NCI-H2107 treated with DMSO at 0.1 percent for 48 hours (cell line): ENCODE data around the gene ZNF10.

Source experiments
- DNase-seq: peaks from one replicate; lab custom pipeline; 2025; ENCODE audit not compliant: unreplicated experiment; lab: John Stamatoyannopoulos, UW

ZNF10 gene

DNA sequence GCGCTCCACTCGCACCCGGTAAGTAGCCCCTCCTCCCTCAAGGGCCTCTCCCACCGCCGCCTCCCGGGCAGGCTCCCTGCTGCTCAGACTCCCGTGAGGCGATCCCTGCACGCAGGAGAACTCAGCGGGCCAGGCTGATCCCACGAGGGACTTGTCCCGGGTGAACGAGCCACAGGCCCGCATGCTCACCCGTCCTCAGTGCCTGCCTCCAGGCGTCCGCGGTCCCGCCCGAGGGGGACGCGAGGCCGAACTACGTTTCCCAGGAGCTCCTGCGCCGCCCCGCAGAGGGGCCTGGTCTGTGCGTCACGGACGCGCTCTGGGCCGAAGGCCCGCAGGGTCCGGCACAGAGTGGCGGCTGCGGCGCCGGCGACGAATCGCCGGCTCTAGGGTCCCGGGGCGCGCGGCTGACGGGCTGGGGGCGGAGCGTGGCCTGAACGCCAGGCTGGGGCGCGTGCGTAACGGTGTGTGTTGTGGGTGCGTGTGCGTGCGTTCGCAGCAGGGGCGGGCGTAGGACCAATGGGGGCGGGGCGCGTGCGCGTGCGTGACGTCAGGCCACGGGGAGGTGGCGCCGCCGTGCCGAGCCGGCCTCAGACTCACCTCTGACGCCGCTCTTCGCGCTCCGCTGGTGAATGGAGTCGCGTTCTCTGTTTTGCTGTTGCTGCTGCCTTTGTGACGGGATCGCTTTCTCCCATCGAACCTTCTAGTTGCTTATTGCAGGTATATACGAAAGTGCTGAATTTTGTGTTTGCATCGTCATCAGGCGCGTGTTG is at the start of gene ZNF10, which contains the start of gene ZNF891:
TSS of gene ZNF10 (plus strand) at position 590 of the 770 bp plus-strand sequence. CDS start 13,866 bp downstream, outside the sequence.
TSS of gene ZNF891 (minus strand) at position 237 of the 770 bp plus-strand sequence. CDS start 8,356 bp downstream, outside the sequence.
- DNase-seq = peak; percentile 82

DNA sequence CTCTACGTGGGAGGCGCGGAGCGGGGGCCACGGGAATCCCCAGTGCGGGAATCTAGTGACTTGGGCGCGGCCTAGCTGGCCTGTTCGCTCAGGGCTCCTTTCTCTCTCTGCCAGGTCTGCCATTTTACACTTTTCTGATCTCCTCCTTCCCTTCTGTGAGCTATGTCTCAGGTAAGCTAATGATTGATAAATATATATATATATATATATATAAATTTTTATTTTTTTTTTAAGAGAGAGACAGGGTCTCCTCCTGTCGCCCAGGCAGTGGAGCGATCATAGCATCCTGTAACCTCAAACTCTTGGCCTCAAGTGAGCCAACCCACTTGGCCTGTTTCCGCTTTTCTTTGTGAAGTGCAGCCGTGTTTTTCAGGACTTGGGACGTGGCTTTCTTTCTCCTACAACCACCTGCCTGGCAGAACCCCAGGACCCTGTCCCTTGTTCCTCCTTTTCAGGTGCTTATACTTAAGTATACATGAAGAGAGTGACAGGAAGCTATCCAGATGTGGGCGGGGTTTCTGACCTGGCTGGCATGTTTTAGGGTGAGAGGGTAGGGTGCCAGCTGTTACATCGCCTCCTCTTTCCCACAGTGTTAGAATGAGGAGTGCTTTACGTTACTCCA is 49.2 kb upstream of the ZNF10 start:
- DNase-seq = no peak

DNA sequence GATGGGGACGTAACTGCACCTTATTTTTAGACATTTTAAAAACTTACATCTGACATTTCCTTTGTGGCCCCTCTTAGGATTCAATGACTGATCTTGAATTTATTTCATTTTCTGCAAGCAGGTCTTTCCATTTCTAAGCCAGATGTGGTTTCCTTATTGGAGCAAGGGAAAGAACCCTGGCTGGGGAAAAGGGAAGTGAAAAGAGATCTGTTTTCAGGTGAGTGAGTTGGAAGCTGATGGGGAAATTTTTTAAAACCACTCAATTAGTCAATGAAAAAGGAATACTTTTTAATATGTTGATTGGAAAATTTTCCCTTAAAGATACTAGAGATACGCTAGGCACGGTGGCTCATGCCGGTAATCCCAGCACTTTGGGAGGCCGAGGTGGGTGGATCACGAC is 47.1 kb upstream of the ZNF10 start:
- DNase-seq = no peak

- no peak for DNase-seq
Observed at GRCh38 chr12:133105620-133106019, 24.8 kb upstream of the ZNF10 start.

GRCh38 chr12:133106253-133106652 is 24.2 kb upstream of the ZNF10 start:
- no peak for DNase-seq

- no peak for DNase-seq
Observed at GRCh38 chr12:133107121-133107520, 23.3 kb upstream of the ZNF10 start.

GRCh38 chr12:133108150-133108549 is 22.3 kb upstream of the ZNF10 start:
- no peak for DNase-seq

DNA sequence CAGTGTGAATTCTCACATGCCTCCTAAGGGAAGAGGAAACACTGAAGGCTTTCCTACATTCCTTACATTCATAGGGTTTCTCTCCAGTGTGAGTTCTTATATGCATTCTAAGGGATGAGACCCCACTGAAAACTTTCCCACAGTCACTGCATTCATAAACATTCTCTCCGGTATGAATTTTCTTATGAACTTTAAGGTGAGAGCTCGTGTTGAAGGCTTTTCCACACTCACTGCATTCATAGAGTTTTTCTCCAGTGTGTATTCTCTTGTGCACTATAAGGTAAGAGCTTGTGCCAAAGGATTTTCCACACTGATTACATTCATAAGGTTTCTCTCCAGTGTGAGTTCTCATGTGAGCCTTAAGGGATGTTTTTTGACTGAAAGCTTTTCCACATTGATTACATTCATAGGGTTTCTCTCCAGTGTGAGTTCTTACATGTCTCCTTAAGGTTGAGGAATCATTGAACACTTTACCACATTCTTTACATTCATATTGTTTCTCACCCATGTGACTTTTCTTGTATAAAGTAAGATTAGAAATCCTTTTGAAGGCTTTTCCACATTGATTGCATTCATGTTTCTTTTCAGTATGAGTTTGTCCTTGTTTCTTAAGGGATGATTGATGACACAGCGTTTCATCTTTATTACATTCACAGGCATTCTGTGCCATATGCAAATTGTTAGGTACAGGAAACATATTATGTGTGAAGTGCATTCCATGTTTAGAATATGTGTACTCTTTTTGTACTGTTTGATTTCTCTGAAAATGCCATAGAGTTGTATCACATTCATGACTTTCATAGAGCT is 9.8 kb upstream of the ZNF10 start:
- DNase-seq = no peak

DNA sequence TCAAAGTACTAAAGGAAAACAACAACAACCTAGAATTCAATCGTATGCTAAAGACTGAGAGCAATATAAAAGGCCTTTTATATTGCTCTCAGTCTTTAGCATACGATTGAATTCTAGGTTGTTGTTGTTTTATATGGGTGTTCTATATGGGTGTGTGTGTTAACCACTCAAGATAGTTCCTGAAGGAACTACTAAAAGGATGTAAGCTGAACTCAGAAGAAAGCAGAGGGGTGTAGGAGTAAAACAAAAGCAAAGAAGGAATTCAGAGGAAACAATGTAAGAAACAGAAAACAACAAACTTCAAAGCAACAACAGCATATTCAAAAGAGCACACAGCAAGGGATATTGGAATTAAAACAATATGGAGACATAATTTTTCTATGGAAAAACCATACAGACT is 5.8 kb upstream of the ZNF10 start:
- no peak for DNase-seq

- DNase-seq = peak; percentile 28
Observed at GRCh38 chr12:133129368-133130037, 924 bp upstream of the ZNF10 start.

GRCh38 chr12:133130808-133131128 is 341 bp downstream of the ZNF10 start:
- peak; percentile 53 for DNase-seq

GRCh38 chr12:133135747-133136146 is 5.3 kb downstream of the ZNF10 start:
- DNase-seq = no peak

GRCh38 chr12:133145981-133146380 is 15.6 kb downstream of the ZNF10 start:
- no peak for DNase-seq

GRCh38 chr12:133156125-133156690 is 25.8 kb downstream of the ZNF10 start:
- no peak for DNase-seq

GRCh38 chr12:133165776-133166175 is 35.3 kb downstream of the ZNF10 start:
- DNase-seq = no peak

DNA sequence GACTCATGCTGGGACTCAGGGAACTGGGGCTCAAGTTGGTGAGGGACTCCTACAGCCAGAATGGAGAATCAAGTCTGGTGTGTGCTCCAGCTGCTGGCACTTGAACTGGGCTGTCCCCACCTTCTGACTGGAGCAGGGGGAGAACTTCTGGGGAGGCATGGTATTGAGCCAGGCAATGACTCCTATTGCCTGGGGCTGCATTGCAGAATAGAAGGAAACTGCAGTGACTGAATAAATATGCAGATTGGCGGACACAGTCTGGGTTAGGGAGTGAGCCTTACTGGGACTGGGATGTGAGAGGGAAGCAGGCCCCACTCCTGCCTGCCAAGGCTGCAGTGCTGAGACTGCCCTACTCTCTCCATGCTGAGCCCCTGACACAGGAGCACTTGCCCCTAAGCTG is 42.1 kb downstream of the ZNF10 start:
- DNase-seq = no peak

DNA sequence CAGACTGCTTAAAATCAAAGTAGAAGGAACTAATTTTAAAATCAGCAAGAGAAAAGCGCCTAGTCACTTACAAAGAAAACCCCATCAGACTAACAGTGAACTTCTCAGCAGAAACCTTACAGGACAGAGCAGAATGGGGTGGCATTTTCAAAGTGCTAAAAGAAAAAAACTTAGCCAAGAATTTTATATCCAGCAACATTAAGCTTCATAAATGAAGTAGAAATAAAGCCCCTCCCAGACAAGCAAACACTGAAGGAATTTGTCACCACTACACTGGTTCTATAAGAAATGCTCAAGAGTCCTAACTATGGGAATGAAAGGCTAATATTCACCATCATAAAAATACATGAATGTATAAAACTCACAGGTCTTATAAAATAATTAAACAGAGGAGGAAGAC is 44.5 kb downstream of the ZNF10 start:
- DNase-seq = no peak

- no peak for DNase-seq
Observed at GRCh38 chr12:133180669-133181068, 50.2 kb downstream of the ZNF10 start.

DNA sequence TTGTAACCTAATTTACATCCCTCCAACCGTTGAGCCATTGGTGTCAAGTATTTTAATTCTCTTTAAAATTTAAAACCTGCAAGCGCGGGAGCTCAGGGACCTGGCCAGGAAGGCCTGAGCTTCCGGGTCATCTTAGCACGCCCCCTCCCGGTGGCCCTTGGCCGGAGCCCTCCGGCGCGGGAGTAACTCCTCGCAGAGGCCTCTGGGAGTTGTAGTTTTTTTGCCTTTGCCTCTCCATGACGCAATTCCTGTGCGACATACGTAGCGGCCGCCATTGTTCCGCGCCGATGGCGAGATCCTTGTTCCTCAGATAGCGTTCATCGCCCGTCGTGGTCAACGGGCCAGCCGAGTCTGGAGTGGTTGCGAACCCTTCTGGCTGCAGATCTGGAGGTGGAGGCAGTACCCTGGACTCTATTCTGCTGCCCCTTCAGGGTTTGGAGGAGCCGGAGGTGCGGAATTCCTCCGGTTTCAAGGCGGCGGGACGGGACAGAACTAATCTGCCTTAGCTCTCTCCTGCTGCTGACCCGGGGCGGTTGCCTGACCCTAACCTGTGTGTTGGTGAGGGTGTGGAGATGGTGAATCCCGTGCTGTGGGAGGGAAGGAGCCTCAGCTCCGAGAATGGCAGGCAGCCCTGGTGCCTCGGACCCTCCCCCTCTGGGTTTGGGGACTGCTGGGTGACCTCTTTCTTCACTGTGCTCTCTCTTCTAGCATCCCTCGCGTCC is 51.0 kb downstream of the ZNF10 start, which contains the start of gene ZNF268:
TSS of gene ZNF268 (plus strand) at position 258 of the 722 bp plus-strand sequence. CDS start 503 bp downstream, outside the sequence.
- peak; percentile 68 for DNase-seq

GRCh38 chr12:133190176-133190575 is 59.7 kb downstream of the ZNF10 start:
- no peak for DNase-seq
